Measurements from ENCODE around the gene ZNF385D. TPM values are rescaled to one million over a fixed set of nuclear protein-coding genes. Genes with fewer than 3 reads are reported as not detected.

ZNF385D gene
- total RNA-seq, 1 donor from 2014 or later: 2.1 TPM

- H3K36me3 Mint-ChIP-seq (ENCODE audit: low read depth): no peaks in the 10 kb centered on the region
- no peaks in the 10 kb centered on the region for H3K27me3 Mint-ChIP-seq (ENCODE audit: low read depth)
- no peak for TF ChIP-seq CTCF (conservative IDR thresholded peaks at IDR 0.05)
- no peaks in the 10 kb centered on the region for H3K9me3 Mint-ChIP-seq
- H3K4me1 Mint-ChIP-seq: no peaks in the 10 kb centered on the region
- no peak overlapping the region for H3K27ac Mint-ChIP-seq (ENCODE audit: unreplicated experiment)
- no peak for DNase-seq (ENCODE audit: low read depth, low spot score)
- no peak overlapping the region for H3K4me3 Mint-ChIP-seq
These were observed 129.8 kb downstream of the ZNF385D start for GRCh38 chr3:21621181-21621651.

DNA sequence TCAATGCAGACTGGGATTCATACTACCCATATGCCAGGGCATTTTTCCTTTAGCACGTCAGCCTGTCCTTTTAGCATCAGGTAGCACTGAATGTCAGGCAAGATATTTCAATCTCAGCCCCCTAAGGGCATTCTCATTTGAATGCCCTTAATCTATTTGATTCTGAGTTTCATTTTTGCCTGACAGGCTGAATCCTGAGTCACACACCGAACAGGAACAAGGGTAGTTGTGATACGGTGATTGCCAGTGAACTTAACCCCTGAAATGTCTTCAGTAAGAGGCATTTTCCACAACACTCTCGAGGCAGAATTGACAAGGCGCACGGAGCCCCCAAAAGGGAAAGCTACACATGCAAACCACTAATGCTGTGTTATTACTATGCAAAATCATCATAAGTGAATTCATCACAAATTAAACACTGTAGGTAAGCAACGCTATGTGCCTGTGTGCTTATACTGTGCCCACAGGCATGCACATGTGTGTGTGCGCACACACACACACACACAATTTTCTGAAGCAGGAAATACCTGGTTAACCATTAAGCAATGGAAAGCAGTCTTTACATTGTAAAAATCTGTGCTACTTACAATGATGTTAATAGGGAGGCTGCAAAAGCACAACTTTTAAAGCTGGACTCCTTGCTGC is 130.4 kb downstream of the ZNF385D start:
- no peak for TF ChIP-seq CTCF (conservative IDR thresholded peaks at IDR 0.05)
- Mint-ChIP-seq H3K9me3 (no peaks in the 10 kb centered on the region), H3K27ac (ENCODE audit: unreplicated experiment) (no peak overlapping the region), H3K36me3 (ENCODE audit: low read depth) (no peaks in the 10 kb centered on the region), H3K27me3 (ENCODE audit: low read depth) (no peaks in the 10 kb centered on the region), H3K4me1 (no peaks in the 10 kb centered on the region), H3K4me3 (no peak overlapping the region)
- DNase-seq (ENCODE audit: low read depth, low spot score): no peak

GRCh38 chr3:21618695-21619094 is 132.3 kb downstream of the ZNF385D start:
- H3K4me3 Mint-ChIP-seq: no peak overlapping the region
- no peaks in the 10 kb centered on the region for H3K4me1 Mint-ChIP-seq
- H3K36me3 Mint-ChIP-seq (ENCODE audit: low read depth): no peaks in the 10 kb centered on the region
- no peak for DNase-seq (ENCODE audit: low read depth, low spot score)
- no peaks in the 10 kb centered on the region for H3K27me3 Mint-ChIP-seq (ENCODE audit: low read depth)
- no peaks in the 10 kb centered on the region for H3K9me3 Mint-ChIP-seq
- H3K27ac Mint-ChIP-seq (ENCODE audit: unreplicated experiment): no peak overlapping the region
- TF ChIP-seq CTCF (conservative IDR thresholded peaks at IDR 0.05): no peak

DNA sequence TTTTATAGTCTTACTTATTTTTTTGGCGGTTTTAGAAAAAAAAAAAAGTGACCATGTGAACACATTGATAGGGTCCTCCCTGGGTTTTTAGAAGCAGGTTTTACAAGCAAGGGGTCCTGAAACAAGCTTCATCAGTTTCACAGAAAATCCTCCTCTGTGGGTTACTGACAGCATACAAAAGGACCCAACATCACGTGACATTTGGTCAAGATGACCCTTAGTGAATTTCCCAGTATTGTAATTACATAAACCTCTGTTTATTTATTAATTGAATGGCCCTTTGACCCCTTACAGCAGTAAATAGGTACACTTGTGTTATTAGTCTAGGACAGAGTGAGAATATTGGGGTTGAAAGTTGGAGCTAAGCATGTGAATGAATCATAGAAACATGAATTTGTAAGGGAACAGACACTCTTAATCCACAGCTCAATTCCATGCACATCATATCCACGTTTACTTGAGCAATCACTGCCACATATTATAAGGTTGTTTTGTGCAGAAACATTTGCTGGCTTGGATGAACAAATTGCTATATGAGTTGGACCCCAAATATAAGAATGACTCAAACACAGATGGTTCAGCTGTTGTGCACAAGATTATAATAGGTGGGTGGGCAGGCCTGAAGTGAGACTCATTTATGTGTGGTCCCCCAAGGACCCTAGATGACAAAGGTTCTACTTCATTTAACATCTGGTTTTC is 137.5 kb downstream of the ZNF385D start:
- no peak overlapping the region for H3K4me3 Mint-ChIP-seq
- no peaks in the 10 kb centered on the region for H3K36me3 Mint-ChIP-seq (ENCODE audit: low read depth)
- no peaks in the 10 kb centered on the region for H3K4me1 Mint-ChIP-seq
- no peaks in the 10 kb centered on the region for H3K27me3 Mint-ChIP-seq (ENCODE audit: low read depth)
- no peak for TF ChIP-seq CTCF (conservative IDR thresholded peaks at IDR 0.05)
- H3K9me3 Mint-ChIP-seq: no peaks in the 10 kb centered on the region
- no peak overlapping the region for H3K27ac Mint-ChIP-seq (ENCODE audit: unreplicated experiment)
- DNase-seq (ENCODE audit: low read depth, low spot score): no peak

DNA sequence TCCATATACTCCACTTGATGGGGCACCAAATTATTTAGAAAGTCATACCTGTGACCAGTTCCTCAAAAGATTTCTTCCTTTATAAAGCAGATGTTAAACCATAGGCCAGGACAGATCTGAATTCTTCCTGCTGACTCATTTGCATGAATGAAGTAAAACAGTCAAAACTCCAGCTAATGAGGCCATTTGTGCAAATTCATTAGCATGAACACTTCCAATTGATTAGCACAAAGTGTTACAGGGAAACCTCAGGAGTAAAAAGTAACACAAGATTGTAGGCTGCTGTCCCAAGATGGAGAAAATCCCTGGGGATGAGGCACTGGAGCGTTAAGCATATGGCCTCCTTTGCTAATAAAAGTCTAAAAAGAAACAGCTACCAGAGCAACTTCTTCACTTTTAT is 149.8 kb downstream of the ZNF385D start:
- Mint-ChIP-seq H3K27ac (ENCODE audit: unreplicated experiment) (no peak overlapping the region), H3K9me3 (peaks cover 3% of the 10 kb centered on the region), H3K36me3 (ENCODE audit: low read depth) (no peaks in the 10 kb centered on the region), H3K4me1 (no peaks in the 10 kb centered on the region), H3K4me3 (no peak overlapping the region), H3K27me3 (ENCODE audit: low read depth) (no peaks in the 10 kb centered on the region)
- DNase-seq (ENCODE audit: low read depth, low spot score): no peak
- TF ChIP-seq CTCF (conservative IDR thresholded peaks at IDR 0.05): no peak
